Astrocyte (in vitro differentiated cells and primary cell): ENCODE data around the gene TTC7B. TPM values are rescaled to one million over a fixed set of nuclear protein-coding genes. Genes with fewer than 3 reads are reported as not detected.

ENCODE experiments used
- DNase-seq: peaks from one replicate; pipeline ENCODE4 v3.0.0-alpha.2; 2010; ENCODE audit warnings: low read depth
- FAIRE-seq: peaks from 2 replicates; lab custom pipeline; 2011; peaks lifted over from hg19 to GRCh38; lab: Jason Lieb, UNC
- H2AFZ ChIP-seq: 2 replicates; pipeline ENCODE4 v1.6.0; 2012; ENCODE audit warnings: low read depth, low read length, inconsistent platforms
- H3K27ac ChIP-seq: 2 replicates; pipeline ENCODE4 v1.5.1; 2011; ENCODE audit warnings: low read depth, low read length, inconsistent platforms
- H3K27me3 ChIP-seq: 2 replicates; pipeline ENCODE4 v1.6.0; 2011; ENCODE audit warnings: low read length, inconsistent platforms; ENCODE audit not compliant: insufficient read depth
- H3K36me3 ChIP-seq: 2 replicates; pipeline ENCODE4 v1.5.1; 2011; ENCODE audit warnings: low read length, inconsistent platforms; ENCODE audit not compliant: insufficient read depth
- H3K4me1 ChIP-seq: 2 replicates; pipeline ENCODE4 v1.5.1; 2011; ENCODE audit warnings: low read length, inconsistent platforms; ENCODE audit not compliant: insufficient read depth
- H3K4me2 ChIP-seq: 2 replicates; pipeline ENCODE4 v1.6.0; 2012; ENCODE audit warnings: low read length, inconsistent platforms
- H3K4me3 ChIP-seq: 2 replicates; pipeline ENCODE4 v1.5.1; 2011; ENCODE audit warnings: low read depth, mild to moderate bottlenecking, low read length, inconsistent platforms; ENCODE audit not compliant: insufficient read depth
- H3K79me2 ChIP-seq: 2 replicates; pipeline ENCODE4 v1.6.0; 2012; ENCODE audit warnings: mild to moderate bottlenecking, low read length, inconsistent platforms; ENCODE audit not compliant: insufficient read depth
- H3K9ac ChIP-seq: 2 replicates; pipeline ENCODE4 v1.6.0; 2012; ENCODE audit warnings: mild to moderate bottlenecking, low read length, inconsistent platforms
- H3K9me3 ChIP-seq: 2 replicates; pipeline ENCODE4 v1.5.1; 2012; ENCODE audit warnings: low read depth, mild to moderate bottlenecking, low read length, inconsistent platforms; ENCODE audit not compliant: insufficient read depth
- H4K20me1 ChIP-seq: 2 replicates; pipeline ENCODE4 v1.6.0; 2012; ENCODE audit warnings: low read length, inconsistent platforms; ENCODE audit not compliant: insufficient read depth
- H3K27ac Mint-ChIP-seq: one replicate; pipeline ENCODE4 v1.8.0; 2021; ENCODE audit warnings: mild to moderate bottlenecking, mixed read lengths; ENCODE audit not compliant: unreplicated experiment
- H3K27me3 Mint-ChIP-seq: one replicate; pipeline ENCODE4 v1.8.0; 2021; ENCODE audit warnings: low read depth, mixed read lengths; ENCODE audit not compliant: unreplicated experiment
- H3K36me3 Mint-ChIP-seq: one replicate; pipeline ENCODE4 v1.8.0; 2021; ENCODE audit warnings: low read depth, mixed read lengths; ENCODE audit not compliant: unreplicated experiment
- H3K4me1 Mint-ChIP-seq: one replicate; pipeline ENCODE4 v1.8.0; 2021; ENCODE audit warnings: low read depth, mixed read lengths; ENCODE audit not compliant: unreplicated experiment
- H3K4me3 Mint-ChIP-seq: one replicate; pipeline ENCODE4 v1.8.0; 2021; ENCODE audit warnings: mild to moderate bottlenecking, moderate library complexity, mixed read lengths; ENCODE audit not compliant: unreplicated experiment
- H3K9me3 Mint-ChIP-seq: one replicate; pipeline ENCODE4 v1.8.0; 2021; ENCODE audit warnings: mild to moderate bottlenecking, mixed read lengths; ENCODE audit not compliant: unreplicated experiment
- EZH2 ChIP-seq: IDR thresholded peaks from 2 replicates; pipeline ENCODE4 v1.6.1; 2012; ENCODE audit warnings: mild to moderate bottlenecking, low read length, inconsistent platforms; ENCODE audit not compliant: insufficient read depth
- total RNA-seq: library from RNA; stranded (reverse); gene quantifications from 2 replicates; pipeline ENCODE4 v1.2.1, GENCODE V29; 2021
- TF ChIP-seq, protein P1 (sequence below): IDR thresholded peaks from 2 replicates; pipeline ENCODE4 v1.5.1; 2011; ENCODE audit warnings: low read depth, mild to moderate bottlenecking, inconsistent platforms, low read length, moderate library complexity; ENCODE audit not compliant: insufficient read depth

TTC7B gene
- total RNA-seq, 1 donor from 2014 or later: 42.1 TPM

DNA sequence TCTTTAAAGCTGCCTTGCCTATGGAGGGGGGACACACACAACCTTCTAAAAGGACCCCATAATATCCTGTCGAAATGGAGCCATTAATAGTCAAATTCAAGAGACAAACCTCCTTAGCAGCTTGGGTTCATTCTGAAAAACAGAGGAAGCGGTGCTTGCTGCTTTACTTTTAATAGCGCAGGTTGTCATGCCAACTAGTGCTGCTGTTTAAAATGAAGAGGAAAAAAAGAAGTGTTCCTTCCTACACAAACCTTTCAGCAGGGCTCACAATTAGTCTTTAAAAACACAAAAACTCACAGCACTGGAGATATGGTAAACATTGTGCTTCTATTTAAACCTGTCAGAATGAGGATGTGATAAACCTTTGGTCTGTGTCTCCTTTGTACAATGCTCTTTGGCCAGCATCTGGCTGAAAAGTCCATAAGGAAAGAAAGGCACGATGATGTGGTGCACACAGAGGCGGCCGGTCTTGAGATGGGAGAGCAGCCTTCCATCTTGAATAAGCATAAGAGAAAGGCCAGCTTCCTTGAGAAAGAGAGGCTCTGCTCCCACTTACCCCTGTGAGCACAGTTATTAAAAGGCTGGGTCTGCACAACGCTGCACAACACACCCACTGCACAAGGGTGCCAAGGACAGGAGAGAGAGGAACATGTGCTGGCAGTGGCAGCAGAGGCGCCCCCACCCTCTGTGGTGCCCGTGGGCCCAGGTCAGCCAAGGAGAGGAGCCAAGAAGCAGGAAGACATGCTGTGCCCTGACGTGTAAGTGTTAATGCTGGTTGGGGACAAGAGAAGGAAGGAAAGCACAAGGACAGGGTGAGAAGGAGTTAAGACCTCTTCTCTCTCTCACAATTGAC, 144.6 kb downstream of the TTC7B start:
- Histone ChIP-seq H3K9me3 (no peaks in the 10 kb centered on the region), H3K4me1 (peaks cover 6% of the 10 kb centered on the region), H3K9ac (no peak overlapping the region), H3K27me3 (no peaks in the 10 kb centered on the region), H3K4me3 (no peak overlapping the region), H3K4me2 (no peak overlapping the region), H2AFZ (no peak overlapping the region), H3K79me2 (no peaks in the 10 kb centered on the region), H3K27ac (no peak overlapping the region), H3K36me3 (no peaks in the 10 kb centered on the region), H4K20me1 (no peaks in the 10 kb centered on the region)
- peaks cover 34% of the 10 kb centered on the region for H3K36me3 Mint-ChIP-seq
- peaks cover 11% of the 10 kb centered on the region for H3K4me1 Mint-ChIP-seq
- peaks cover 4% of the 10 kb centered on the region for H3K9me3 Mint-ChIP-seq
- no peaks in the 10 kb centered on the region for H3K27me3 Mint-ChIP-seq
- FAIRE-seq (no peak), DNase-seq (no peak)
- no peak overlapping the region for H3K27ac Mint-ChIP-seq
- TF ChIP-seq EZH2: no peak
- TF ChIP-seq, protein P1, sequence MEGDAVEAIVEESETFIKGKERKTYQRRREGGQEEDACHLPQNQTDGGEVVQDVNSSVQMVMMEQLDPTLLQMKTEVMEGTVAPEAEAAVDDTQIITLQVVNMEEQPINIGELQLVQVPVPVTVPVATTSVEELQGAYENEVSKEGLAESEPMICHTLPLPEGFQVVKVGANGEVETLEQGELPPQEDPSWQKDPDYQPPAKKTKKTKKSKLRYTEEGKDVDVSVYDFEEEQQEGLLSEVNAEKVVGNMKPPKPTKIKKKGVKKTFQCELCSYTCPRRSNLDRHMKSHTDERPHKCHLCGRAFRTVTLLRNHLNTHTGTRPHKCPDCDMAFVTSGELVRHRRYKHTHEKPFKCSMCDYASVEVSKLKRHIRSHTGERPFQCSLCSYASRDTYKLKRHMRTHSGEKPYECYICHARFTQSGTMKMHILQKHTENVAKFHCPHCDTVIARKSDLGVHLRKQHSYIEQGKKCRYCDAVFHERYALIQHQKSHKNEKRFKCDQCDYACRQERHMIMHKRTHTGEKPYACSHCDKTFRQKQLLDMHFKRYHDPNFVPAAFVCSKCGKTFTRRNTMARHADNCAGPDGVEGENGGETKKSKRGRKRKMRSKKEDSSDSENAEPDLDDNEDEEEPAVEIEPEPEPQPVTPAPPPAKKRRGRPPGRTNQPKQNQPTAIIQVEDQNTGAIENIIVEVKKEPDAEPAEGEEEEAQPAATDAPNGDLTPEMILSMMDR: no peak
- no peak overlapping the region for H3K4me3 Mint-ChIP-seq

DNA sequence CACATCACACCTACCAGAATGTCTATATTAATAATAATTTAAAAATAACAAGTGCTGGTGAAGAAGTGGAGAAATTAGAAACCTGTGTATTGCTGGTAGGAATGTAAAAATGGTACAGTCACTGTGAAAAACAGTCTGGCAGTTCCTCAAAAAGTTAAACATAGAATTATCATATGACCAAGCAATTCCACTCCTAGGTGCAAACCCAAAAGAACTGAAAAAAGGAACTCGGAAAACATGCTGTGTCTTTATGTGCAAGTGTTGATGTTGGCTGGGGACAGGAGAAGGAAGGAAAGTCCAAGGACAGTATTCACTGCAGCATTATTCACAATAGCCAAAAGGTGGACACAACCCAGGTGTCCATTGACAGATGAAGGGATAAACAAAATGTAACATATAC, 146.5 kb downstream of the TTC7B start:
- FAIRE-seq: no peak
- H3K27ac Mint-ChIP-seq: no peak overlapping the region
- H3K9me3 ChIP-seq: no peaks in the 10 kb centered on the region
- H3K27ac ChIP-seq: no peak overlapping the region
- peaks cover 4% of the 10 kb centered on the region for H3K9me3 Mint-ChIP-seq
- no peaks in the 10 kb centered on the region for H3K27me3 Mint-ChIP-seq
- H3K27me3 ChIP-seq: no peaks in the 10 kb centered on the region
- no peak overlapping the region for H3K9ac ChIP-seq
- H4K20me1 ChIP-seq: no peaks in the 10 kb centered on the region
- no peak for DNase-seq
- no peak overlapping the region for H3K4me2 ChIP-seq
- no peaks in the 10 kb centered on the region for H3K4me1 ChIP-seq
- TF ChIP-seq, protein P1: no peak
- no peak for TF ChIP-seq EZH2
- no peak overlapping the region for H2AFZ ChIP-seq
- no peaks in the 10 kb centered on the region for H3K4me1 Mint-ChIP-seq
- H3K4me3 ChIP-seq: no peak overlapping the region
- peaks cover 34% of the 10 kb centered on the region for H3K36me3 Mint-ChIP-seq
- H3K4me3 Mint-ChIP-seq: no peak overlapping the region
- no peaks in the 10 kb centered on the region for H3K36me3 ChIP-seq
- no peaks in the 10 kb centered on the region for H3K79me2 ChIP-seq

DNA sequence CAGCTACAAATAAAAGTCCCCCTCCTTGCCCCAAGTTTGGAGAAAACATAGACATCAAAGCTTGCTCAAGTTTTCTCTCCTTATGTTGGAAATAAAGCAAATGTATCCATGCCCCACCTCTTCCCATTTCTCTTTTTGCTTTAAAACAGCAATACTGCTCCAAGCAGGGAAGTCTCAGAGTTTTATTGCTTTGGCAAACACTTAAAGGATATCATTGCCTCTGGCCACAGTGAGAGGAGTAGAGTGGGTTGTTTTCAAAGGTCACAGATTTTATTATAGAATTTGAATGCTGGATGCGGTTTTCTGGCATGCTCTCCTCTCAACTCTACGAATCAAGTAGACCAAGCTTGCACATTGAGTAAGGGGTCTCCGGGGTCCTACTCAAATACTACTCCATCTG, 149.7 kb downstream of the TTC7B start:
- Mint-ChIP-seq H3K27me3 (no peaks in the 10 kb centered on the region), H3K9me3 (peaks cover 4% of the 10 kb centered on the region), H3K4me1 (no peaks in the 10 kb centered on the region), H3K36me3 (peaks cover 19% of the 10 kb centered on the region), H3K4me3 (no peak overlapping the region), H3K27ac (no peak overlapping the region)
- H3K4me3 ChIP-seq: no peak overlapping the region
- H3K36me3 ChIP-seq: no peaks in the 10 kb centered on the region
- TF ChIP-seq, protein P1: no peak
- no peak for TF ChIP-seq EZH2
- H3K27me3 ChIP-seq: no peaks in the 10 kb centered on the region
- no peak overlapping the region for H2AFZ ChIP-seq
- H3K4me1 ChIP-seq: no peaks in the 10 kb centered on the region
- H4K20me1 ChIP-seq: no peaks in the 10 kb centered on the region
- no peak overlapping the region for H3K27ac ChIP-seq
- FAIRE-seq (no peak), DNase-seq (no peak)
- no peaks in the 10 kb centered on the region for H3K79me2 ChIP-seq
- no peak overlapping the region for H3K4me2 ChIP-seq
- H3K9ac ChIP-seq: no peak overlapping the region
- H3K9me3 ChIP-seq: no peaks in the 10 kb centered on the region
